Measurements from ENCODE around the gene LSM14A.

GRCh38 chr19:34232566-34233481 is 60.5 kb downstream of the LSM14A start:
- TF ChIP-seq, protein P1, sequence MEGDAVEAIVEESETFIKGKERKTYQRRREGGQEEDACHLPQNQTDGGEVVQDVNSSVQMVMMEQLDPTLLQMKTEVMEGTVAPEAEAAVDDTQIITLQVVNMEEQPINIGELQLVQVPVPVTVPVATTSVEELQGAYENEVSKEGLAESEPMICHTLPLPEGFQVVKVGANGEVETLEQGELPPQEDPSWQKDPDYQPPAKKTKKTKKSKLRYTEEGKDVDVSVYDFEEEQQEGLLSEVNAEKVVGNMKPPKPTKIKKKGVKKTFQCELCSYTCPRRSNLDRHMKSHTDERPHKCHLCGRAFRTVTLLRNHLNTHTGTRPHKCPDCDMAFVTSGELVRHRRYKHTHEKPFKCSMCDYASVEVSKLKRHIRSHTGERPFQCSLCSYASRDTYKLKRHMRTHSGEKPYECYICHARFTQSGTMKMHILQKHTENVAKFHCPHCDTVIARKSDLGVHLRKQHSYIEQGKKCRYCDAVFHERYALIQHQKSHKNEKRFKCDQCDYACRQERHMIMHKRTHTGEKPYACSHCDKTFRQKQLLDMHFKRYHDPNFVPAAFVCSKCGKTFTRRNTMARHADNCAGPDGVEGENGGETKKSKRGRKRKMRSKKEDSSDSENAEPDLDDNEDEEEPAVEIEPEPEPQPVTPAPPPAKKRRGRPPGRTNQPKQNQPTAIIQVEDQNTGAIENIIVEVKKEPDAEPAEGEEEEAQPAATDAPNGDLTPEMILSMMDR (IDR thresholded peaks at IDR 0.05), result no peak
- TF ChIP-seq POLR2A (IDR thresholded peaks at IDR 0.05), result no peak

All from Peyer's patch (tissue), 4 donors.